NCI-H526 treated with DMSO at 0.1 percent for 48 hours (cell line): ENCODE measurements around the gene ACVR1B.

ENCODE experiments used
- DNase-seq: peaks from one replicate; lab custom pipeline; 2025; lab: John Stamatoyannopoulos, UW

ACVR1B gene

DNA sequence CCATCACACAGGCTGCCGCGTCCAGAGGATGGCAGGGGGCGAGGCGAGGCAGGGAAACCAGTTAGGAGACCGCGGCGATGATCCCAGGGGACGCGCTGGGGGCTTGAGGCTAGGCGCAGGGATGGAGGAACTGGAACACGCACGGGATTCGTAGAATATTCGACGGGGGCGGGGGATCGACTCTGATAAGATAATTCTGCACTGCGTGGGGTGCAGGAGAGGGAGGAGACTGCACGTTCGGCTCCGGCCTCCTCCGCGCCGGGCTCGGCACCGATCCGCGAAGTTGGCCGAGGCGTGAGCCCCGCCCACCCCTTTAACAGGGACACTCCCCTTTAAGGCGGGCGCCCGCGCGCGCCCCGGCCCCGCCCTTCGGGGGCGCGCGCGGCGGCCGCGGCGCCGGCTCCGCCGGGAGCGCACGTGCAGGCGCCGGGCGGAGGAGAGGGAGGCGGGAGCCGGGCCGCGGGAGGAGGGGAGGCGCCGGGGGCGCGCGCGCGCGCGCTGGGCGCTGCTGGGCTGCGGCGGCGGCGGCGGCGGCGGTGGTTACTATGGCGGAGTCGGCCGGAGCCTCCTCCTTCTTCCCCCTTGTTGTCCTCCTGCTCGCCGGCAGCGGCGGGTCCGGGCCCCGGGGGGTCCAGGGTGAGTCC lies at the start of gene ACVR1B:
Gene ACVR1B (plus strand): TSS at position 501 of the 644 bp plus-strand sequence. CDS start 45 bp downstream, at position 546.
- peak; percentile 94 for DNase-seq

DNA sequence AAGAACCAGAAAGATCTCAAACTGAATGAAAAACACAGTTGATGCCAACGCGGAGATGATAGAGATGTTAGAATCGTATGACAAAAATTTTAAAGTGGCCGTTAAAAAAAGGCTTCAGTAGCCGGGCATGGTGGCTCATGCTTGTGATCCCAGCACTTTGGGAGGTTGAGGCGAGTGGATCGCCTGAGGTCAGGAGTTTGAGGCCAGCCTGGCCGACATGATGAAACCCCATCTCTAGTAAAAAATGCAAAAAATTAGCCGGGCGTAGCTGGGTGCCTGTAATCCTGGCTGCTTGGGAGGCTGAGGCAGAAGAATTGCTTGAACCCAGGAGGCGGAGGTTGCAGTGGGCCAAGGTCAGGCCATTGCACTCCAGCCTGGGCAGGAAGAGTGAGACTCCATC lies 49.6 kb upstream of the ACVR1B start:
- no peak for DNase-seq

DNA sequence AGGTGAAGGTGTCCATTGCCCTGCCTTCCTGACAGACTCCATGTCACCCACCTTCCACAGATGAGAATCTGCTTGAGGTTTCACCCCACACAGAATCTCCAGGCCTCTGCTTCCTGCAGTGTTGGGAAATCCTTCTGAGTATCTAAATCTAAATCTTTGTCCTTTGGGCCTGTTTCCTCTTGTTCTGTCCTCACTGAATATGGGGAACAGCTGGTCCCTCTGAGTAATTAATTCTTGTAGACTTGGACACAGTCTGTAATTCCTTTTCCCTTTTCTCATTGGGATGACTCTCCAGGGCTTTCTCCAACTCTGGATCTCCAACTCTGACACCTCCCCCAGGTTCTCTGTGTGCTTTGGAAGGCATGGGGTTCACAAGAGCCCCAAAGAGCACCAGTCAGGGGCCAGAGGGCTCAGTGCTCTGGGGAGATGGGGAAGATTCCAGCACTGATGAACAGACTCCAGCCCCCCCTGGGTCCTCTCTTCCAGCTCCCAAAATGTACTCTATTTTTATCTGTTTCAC lies 46.5 kb upstream of the ACVR1B start:
- no peak for DNase-seq

DNA sequence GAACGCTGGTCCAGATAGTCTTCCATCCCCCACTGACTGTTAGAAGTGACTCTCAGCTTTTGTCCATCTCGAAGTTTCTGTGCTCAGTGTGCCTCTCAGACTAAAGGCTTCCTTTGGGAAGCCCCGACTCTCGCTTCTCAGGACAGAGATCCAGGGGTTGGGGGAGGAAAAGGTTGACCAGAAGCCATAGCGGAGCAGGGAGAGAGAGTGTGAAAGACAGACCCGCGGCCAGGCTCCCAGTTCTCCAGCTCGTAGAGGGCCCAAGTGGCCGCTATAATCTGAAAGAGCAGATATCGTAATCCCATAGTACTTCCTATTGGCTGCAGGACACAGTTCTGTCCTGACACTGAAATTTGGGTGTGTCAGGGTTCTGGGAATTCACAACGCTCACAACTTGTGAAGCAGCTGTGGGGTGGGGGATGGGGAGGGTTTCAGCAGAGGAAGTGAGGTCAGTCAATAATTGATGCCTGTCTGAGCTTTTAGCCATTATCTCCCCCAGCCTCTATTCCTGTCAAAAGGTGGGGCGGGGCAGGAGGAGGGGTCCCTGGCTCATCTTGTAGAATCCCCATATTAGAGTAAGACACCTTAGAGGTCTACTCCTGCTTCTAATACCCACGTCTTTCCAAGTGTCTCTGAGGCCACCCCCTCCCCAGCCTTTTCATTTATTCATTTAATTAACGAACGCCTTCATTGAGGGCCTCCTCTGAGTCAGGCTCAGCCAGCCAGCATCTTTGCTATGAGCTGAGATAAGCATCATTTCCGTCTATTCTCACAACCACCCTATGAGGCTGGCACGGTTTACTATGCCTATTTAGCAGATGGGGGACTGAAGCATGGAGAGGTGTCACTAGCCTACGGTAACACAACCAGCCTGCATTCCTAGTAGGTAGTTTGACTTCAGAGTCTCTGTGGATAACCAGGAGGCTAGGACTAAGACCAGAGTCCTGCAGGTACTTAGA lies 45.7 kb upstream of the ACVR1B start:
- no peak for DNase-seq

DNA sequence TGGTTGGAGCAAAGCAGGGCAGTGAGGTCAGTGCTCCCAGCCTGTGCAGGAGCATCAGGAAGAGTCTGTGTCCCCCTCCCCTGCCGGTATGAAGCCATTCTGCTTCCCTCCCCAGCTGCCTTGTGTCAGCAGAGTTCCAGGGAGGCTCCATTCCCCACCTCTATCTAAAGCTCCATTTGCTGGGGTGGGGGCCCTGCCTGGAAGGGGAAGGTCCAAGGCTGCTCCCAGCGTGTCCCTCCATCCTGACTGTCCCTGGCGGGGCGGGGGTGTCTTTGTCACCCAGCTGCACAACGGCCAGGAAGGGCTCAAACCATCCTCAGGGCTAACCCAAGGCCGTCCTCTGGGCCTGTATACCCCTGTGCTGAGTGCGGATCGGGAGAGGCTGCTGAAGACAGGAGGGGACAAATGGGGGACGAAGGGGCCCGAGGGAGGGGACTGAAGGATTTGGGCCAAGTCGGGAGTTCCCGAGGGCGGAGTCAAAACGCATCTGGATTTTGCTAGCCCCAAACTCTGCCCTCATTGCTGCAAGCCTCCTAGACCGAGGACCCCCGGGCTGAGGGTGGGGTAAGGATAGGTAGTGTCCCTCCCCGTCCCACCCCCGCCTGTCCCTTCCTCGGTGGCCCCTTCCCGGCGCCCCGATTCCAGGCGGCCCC lies 44.9 kb upstream of the ACVR1B start:
- DNase-seq, result no peak

DNA sequence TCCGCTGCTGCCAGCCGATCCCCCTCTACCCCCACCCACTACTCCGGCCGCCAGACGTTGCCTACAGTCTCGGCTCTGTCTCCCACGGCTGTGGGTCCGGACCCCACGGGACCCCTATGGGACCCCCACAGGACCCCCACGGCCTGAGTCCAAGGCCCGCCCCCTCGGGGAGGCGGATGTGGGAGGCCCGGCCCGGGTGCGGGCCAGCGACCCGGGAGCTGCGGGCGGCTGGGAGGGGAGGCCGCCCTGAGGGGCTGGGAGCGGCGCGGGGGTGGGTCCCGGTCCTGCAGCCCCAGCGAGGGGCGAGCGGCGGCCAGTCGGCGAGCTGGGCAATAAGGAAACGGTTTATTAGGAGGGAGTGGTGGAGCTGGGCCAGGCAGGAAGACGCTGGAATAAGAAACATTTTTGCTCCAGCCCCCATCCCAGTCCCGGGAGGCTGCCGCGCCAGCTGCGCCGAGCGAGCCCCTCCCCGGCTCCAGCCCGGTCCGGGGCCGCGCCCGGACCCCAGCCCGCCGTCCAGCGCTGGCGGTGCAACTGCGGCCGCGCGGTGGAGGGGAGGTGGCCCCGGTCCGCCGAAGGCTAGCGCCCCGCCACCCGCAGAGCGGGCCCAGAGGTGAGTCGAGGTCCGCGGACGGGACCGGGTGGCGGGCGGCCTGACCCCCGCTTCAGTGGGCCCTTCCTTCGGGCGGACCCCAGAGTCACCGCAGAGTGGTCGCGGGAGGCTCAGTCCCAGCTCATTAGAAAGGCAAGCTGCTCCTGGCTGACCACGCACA lies 44.2 kb upstream of the ACVR1B start, which contains the start of gene ACVRL1:
Gene ACVRL1 (plus strand): TSS at position 422 of the 773 bp plus-strand sequence. CDS start 4,971 bp downstream, outside the sequence.
- no peak for DNase-seq

DNA sequence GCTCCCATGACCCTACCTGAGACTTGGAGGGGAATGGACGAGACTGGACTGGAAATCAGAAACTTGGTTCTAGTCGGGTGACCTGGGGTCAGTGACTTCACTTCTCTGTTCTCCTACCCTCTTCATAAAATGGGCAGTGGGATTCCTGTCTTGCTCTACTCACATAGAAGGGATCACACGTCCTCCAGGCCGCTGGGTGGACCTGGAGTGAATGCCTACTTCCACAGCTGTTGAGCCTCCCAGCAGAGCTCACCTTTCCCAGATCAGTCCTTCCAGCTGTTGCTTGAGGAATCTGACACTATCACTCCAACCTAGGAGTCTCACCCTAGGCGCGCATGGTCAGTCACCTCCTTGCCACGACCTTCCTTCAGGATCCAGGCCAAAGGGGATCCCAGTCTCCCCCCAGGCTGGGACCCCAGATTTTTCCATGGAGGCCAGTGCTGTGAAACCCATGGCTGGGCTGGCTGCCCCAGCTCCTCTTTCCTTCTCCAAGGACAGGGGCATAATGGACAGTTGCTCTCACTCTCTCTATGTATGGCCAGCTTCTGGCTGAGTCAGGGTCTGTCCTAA lies 43.6 kb upstream of the ACVR1B start:
- DNase-seq, result no peak

DNA sequence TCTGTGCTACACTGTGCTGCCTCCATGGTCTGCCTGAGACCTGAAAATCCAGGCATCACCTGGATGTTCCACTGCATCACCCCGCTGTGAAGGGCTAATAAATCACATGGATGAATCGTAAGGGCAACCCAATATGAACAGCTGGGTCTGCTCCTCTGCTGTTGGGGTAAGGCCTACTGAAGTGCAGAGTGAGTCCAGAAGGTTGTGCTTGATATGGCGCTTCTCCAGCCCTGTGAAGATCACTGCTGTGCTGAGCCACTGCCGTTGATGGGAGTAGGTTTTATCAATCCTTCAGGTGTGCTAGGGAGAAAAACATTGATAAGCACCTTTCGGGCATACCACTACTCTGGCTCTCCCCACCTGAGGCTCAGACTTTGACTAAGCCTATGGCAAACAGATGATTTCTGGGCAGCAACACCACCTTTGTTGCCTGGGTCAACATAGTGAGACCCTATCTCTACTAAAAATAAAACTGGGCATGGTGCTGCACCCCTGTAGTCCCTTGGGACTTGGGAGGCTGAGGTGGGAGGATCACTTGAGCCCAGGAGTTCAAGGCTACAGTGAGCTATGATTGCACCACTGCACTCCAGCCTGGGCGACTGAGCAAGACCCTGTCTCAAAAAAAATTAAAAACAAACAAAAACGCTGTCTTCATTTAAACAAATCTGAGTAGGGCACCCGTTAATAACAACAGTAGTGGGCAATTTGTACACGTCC lies 42.5 kb upstream of the ACVR1B start:
- DNase-seq, result no peak

DNA sequence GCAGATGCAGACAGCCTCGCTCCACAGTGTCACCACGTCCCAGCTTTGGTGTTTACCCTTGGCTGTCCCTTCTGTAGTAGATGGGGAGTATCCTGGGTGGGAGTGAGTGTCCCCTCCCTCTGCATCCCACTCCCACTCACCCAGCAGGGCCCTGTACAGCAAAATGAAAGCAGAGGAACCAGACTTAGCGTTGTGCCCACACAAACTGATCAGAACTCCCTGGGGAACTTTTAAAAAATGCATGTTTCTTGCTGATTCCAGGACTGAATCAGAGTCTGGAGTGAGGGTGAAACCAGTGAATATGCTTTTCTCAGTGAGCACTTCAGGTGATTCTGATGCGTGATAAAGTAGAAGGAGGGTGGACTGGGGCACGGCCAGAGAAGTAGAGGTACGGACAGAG lies 41.3 kb upstream of the ACVR1B start:
- no peak for DNase-seq

DNA sequence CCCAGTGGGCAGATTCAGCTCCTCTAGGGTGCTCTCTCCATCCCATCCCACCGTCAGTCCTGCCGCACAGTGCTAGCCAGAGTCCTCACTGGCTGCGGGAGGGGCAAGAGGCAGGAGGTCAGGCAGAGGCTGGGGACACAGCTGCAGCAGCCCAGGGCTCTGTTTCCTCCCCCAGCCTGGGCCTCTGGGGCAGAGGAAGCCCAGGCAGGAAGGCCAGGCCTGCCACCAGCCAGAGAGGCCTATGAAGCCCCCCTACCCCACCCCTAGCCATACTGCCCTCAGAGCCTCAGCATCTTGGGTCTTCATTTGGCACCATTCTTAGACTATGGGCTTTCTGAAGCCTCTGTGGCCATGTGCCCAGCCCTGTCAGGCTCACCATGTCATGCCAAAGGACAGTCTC lies 40.8 kb upstream of the ACVR1B start:
- no peak for DNase-seq

DNA sequence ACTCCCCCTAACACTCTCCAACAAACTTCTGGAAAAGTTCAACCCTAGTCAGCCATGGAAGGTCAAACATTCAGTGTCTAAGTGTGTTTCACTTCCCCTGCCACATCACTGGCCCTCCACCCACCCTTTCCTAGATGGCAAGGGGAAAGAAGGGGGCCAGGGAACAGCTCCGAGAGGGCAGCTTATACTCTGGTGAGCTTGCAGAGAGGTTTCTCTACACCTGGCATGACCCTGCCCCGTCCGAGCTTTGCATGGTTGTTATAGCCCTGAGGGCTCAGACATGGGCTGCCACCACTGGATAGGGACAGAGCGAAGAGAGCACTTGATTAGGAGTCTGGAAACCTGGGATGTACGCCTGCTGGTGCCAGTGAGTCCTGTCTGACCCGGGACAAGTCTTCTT lies 40.2 kb upstream of the ACVR1B start:
- DNase-seq, result no peak

DNA sequence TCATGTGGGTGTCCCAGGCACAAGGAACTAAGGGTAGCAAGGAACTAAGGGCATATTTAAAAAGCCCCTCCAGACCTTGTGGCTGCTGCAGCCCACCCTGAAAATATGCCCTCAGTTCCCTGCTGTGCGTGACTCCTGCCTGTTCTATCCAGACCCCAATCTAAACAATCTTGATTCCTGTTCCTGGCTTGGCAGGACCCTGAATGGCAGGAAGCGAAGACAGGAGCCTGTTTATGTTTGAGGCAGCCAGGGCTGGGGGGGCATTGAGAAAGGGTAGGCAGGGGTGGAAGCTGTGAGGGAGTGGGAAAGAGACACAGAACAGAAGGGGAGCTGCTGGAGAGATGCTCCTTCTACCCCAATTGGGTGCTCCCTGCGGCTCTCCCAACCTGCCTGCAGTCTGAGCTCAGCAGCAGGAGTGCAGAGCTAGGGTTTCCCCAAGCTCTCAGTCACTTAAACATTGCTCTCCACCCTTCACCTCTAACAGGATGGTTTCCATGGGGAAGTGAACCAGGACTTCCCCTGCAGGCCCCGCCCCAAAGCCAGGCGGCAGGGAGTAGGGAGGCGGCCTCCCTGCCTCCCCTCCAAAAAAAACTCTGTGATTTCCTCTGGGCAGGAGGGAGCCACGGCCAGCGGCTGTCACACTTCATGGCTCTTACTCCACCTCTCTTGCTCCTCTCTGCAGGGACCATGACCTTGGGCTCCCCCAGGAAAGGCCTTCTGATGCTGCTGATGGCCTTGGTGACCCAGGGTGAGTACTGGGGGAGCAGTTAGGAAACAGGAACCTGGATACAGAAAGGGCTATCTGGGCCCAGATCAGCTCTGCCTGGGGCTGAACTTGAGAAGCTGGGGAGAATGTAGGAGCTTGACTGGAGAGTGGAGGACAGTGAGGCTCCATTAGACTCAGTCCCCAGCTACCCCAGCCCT lies 39.4 kb upstream of the ACVR1B start:
- DNase-seq, result no peak

DNA sequence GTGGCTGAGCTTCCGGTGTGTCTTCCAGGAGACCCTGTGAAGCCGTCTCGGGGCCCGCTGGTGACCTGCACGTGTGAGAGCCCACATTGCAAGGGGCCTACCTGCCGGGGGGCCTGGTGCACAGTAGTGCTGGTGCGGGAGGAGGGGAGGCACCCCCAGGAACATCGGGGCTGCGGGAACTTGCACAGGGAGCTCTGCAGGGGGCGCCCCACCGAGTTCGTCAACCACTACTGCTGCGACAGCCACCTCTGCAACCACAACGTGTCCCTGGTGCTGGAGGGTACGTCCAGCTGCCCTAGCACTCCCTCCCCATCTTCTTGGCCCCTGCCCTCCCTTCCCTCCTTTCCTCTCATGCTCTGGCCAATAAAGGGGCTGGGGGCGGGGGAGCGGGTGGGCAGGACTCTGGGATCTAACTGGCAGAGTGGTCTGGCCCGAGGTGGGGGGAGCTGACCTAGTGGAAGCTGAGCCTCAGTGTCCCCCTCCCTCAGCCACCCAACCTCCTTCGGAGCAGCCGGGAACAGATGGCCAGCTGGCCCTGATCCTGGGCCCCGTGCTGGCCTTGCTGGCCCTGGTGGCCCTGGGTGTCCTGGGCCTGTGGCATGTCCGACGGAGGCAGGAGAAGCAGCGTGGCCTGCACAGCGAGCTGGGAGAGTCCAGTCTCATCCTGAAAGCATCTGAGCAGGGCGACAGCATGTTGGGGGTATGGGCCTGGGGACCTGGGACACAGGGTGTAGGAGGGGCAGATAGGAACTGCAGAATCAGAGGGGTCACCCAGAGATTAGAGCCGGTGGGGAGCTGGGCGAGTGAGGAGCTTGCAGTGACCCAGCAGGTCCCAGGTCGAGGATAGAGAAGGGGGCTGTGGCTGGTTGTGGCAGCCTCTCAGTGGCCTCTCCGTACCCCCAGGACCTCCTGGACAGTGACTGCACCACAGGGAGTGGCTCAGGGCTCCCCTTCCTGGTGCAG lies 38.1 kb upstream of the ACVR1B start:
- no peak for DNase-seq

DNA sequence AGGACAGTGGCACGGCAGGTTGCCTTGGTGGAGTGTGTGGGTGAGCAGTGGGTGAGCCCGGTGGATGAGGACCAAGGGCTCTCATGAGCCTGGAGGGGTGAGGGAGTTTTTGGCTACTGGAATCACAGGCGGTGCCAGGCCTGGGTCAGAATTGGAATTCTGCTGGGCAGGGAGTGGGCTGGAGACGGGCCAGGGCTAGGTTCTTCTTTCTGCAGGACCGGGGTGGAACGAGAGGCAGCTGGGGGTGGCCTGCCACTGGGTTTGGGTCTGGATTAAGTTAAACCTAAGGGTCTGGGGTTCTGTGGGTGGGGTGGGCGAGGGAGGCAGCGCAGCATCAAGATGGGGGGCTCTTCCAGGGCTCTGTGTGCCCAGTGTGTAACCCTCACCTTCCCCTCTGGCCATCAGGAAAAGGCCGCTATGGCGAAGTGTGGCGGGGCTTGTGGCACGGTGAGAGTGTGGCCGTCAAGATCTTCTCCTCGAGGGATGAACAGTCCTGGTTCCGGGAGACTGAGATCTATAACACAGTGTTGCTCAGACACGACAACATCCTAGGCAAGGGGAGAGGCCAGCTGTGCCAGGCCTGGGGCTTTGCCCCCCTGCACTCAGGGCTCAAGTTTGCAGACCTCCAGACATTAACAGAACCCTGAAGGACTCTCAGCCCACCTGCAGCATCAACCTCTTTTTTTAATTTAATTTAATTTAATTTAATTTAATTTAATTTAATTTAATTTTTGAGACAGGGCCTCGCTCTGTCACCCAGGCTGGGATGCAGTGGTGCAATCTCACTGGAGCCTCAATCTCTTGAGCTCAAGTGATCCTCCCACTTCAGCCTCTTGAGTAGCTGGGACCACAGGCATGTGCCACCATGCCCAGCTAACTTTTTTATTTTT lies 37.2 kb upstream of the ACVR1B start:
- DNase-seq, result no peak

DNA sequence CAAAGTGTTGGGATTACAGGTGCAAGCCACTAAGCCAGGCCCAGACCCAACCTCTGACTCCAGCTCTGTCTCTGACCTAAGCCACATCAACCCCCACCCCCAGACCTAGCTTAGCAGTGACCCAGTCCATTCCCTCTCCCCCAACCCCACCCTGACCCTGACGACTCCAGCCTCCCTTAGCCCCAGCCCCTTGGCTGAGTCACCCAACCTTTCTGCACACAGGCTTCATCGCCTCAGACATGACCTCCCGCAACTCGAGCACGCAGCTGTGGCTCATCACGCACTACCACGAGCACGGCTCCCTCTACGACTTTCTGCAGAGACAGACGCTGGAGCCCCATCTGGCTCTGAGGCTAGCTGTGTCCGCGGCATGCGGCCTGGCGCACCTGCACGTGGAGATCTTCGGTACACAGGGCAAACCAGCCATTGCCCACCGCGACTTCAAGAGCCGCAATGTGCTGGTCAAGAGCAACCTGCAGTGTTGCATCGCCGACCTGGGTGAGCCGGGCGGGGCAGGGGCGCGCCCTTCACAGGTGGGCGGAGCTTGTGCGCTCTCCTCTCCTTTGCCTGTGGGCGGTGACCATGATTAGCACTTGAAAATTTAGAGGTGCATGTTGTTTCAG lies 36.4 kb upstream of the ACVR1B start:
- no peak for DNase-seq

DNA sequence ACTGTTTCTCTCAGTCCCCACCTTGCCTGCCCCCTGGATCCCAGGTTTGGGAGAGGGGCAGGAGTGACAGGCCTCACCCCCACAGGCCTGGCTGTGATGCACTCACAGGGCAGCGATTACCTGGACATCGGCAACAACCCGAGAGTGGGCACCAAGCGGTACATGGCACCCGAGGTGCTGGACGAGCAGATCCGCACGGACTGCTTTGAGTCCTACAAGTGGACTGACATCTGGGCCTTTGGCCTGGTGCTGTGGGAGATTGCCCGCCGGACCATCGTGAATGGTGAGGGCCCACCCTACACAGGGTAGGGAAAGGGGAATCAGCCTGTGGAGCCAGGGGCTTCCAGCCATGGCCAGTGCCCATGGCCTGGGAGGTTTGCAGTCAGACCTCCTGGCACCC lies 35.5 kb upstream of the ACVR1B start:
- no peak for DNase-seq

DNA sequence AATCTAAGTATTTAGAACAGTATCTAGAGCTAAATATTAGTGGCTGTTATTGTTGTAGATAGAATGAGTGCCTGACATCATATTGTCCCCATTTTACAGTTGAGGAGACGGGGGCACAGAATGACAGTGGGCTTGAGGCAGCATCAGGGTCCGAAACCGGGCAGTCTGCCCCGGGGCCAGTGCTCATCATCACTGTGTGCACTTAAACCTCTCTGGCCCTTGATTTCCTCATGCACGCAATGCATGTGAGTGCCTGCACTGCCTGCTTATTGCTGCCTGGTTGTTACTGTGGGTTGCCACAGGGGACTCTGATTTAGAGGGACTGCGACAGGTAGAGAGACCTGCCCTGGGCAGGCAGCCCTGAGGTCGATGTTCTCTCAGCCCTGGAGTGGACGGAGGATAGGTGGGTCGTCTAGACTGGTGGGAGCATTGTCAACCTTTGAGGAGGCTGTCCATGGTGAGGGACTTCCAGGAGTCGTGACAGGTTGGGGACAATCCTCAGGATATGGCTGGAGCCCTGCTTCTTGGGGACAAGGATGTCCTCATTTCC lies 34.4 kb upstream of the ACVR1B start:
- no peak for DNase-seq
